ENCODE data around the gene ETV1.

ETV1 gene

DNA sequence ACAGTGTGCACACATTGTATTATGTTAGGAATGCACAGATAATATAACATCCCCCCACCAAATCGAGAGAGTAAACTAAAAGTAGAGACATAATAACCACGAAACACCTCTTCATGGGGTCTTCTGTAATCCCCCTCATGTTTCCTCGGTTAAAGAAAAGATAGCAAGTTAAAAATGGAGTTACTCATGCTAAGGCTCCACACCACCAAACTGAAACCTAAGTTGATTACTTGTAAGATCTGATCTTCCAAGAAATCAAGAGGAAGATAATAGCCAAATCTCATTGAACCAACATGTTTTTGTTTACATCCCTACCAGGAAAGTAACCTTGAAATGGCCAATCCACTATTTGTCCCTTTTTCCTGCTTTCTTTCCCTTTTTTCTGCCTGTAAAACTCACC, 11.7 kb upstream of the ETV1 start:
- no peak for TF ChIP-seq MYC (IDR thresholded peaks at IDR 0.05; ENCODE audit: low read depth, low read length)
- TF ChIP-seq, protein P1, sequence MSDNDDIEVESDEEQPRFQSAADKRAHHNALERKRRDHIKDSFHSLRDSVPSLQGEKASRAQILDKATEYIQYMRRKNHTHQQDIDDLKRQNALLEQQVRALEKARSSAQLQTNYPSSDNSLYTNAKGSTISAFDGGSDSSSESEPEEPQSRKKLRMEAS (IDR thresholded peaks at IDR 0.05; ENCODE audit: low read depth, low read length) = no peak
- no peak for TF ChIP-seq POLR2A (IDR thresholded peaks at IDR 0.05; ENCODE audit: extremely low read depth, insufficient read length)
- TF ChIP-seq, protein P2, sequence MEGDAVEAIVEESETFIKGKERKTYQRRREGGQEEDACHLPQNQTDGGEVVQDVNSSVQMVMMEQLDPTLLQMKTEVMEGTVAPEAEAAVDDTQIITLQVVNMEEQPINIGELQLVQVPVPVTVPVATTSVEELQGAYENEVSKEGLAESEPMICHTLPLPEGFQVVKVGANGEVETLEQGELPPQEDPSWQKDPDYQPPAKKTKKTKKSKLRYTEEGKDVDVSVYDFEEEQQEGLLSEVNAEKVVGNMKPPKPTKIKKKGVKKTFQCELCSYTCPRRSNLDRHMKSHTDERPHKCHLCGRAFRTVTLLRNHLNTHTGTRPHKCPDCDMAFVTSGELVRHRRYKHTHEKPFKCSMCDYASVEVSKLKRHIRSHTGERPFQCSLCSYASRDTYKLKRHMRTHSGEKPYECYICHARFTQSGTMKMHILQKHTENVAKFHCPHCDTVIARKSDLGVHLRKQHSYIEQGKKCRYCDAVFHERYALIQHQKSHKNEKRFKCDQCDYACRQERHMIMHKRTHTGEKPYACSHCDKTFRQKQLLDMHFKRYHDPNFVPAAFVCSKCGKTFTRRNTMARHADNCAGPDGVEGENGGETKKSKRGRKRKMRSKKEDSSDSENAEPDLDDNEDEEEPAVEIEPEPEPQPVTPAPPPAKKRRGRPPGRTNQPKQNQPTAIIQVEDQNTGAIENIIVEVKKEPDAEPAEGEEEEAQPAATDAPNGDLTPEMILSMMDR (IDR thresholded peaks at IDR 0.05; ENCODE audit: low read depth, low read length) = no peak
- DNase-seq (ENCODE audit: low read depth) = no peak
- H3K4me3 ChIP-seq (ENCODE audit: low read depth, low read length) = no peak overlapping the region

DNA sequence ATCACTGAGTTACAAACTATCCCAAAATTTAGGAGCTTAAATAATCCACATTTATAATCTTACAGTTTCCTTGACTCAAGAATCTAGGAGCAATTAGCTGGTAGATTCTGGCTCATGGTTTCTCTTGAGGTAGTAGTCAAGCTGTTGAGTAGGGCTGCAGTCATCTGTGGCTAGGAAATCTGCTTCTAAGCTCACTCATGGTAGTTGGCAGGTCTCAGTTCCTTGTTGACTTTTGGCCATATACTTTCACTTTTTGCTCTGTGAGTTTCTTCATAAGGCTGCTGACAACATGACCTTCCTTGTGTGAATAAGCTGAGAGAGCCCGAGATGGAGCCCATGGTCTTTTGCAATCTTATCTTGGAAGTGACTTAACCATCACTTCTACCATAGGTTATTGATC, 10.8 kb upstream of the ETV1 start:
- TF ChIP-seq MYC (IDR thresholded peaks at IDR 0.05; ENCODE audit: low read depth, low read length) (no peak), POLR2A (IDR thresholded peaks at IDR 0.05; ENCODE audit: extremely low read depth, insufficient read length) (no peak)
- TF ChIP-seq, protein P1 (IDR thresholded peaks at IDR 0.05; ENCODE audit: low read depth, low read length) = no peak
- TF ChIP-seq, protein P2 (IDR thresholded peaks at IDR 0.05; ENCODE audit: low read depth, low read length) = no peak
- no peak overlapping the region for H3K4me3 ChIP-seq (ENCODE audit: low read depth, low read length)
- DNase-seq (ENCODE audit: low read depth) = no peak

DNA sequence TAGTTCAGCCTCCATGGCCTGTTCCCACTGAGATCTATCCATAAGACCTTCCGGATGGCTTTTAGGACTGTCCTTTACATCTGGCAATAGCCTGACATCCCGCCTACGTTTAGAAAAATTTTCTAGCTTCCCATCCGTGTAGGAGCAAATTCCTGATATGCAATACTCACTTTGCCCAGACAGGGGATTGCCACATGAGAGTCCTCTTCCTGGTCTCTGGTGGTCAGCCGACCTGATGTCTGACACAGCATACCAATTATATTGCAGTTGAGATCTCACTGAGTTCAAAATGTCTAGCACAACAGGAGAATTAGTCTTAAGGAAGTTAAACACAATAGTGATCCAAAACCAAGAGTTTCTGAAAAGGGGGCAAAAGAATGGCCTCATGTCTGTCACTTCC, 9.4 kb upstream of the ETV1 start:
- TF ChIP-seq POLR2A (IDR thresholded peaks at IDR 0.05; ENCODE audit: extremely low read depth, insufficient read length) = no peak
- TF ChIP-seq MYC (IDR thresholded peaks at IDR 0.05; ENCODE audit: low read depth, low read length) = no peak
- TF ChIP-seq, protein P1 (IDR thresholded peaks at IDR 0.05; ENCODE audit: low read depth, low read length) = no peak
- TF ChIP-seq, protein P2 (IDR thresholded peaks at IDR 0.05; ENCODE audit: low read depth, low read length) = no peak
- no peak for DNase-seq (ENCODE audit: low read depth)
- H3K4me3 ChIP-seq (ENCODE audit: low read depth, low read length) = no peak overlapping the region

DNA sequence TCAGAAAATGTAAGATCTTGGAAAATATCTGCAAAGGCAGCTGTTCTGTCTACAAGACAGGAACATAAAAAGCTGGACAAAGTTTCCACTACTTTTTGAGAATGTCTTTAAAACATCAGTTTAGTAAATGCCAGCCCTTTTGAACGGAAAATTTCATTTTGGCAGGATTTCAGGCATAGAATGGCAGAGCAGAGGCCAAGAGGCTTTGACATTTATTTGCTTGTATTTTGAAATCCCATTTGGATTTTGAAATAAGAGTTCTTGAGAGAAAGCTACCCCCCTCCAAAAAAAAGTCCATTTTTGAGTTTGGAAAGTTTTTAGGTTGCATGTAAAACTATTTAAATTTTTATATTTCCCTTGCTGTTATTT, 3.1 kb upstream of the ETV1 start:
- no peak overlapping the region for H3K4me3 ChIP-seq (ENCODE audit: low read depth, low read length)
- no peak for DNase-seq (ENCODE audit: low read depth)
- no peak for TF ChIP-seq POLR2A (IDR thresholded peaks at IDR 0.05; ENCODE audit: extremely low read depth, insufficient read length)
- TF ChIP-seq, protein P1 (IDR thresholded peaks at IDR 0.05; ENCODE audit: low read depth, low read length) = no peak
- TF ChIP-seq MYC (IDR thresholded peaks at IDR 0.05; ENCODE audit: low read depth, low read length) = no peak
- TF ChIP-seq, protein P2 (IDR thresholded peaks at IDR 0.05; ENCODE audit: low read depth, low read length) = no peak

DNA sequence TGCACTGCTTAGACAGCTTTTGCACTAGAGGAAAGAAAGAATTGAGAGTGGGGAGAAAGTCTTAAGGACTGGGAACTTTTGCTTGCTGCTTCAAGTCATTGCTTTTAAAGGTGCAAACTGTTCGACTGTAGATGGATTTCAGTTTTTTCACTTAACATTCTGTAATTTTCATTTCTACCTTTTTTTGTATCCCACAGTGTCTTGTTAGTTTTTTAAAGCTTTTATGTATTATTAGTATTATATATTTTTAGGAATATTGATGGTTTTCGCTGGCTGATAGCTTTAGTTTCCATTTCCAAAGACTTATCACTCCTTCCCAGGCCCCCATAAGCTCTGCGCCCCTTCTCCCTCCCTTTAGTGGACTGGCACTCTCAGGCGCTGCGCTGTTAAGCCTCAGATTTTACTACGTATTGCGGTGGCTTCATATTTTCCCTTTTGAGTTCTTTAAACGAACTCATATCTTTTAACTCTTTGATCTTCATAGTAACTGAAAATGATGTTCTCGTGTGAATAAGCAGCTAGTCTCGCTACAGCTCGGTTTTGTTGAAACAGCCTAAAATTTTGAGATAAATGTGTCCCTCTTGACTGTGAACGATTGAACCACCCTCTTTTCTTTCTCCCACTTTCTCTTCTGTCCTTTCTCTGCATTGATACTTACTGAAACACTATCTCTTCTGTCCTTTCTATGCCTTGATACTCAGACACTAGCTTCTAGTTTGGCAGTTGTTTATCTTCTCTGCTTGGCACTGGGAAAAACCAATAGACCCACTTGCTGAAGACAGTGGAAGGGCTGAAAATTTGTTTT, 2.5 kb upstream of the ETV1 start:
- no peak for DNase-seq (ENCODE audit: low read depth)
- TF ChIP-seq, protein P1 (IDR thresholded peaks at IDR 0.05; ENCODE audit: low read depth, low read length) = no peak
- TF ChIP-seq POLR2A (IDR thresholded peaks at IDR 0.05; ENCODE audit: extremely low read depth, insufficient read length) = no peak
- TF ChIP-seq, protein P2 (IDR thresholded peaks at IDR 0.05; ENCODE audit: low read depth, low read length) = no peak
- H3K4me3 ChIP-seq (ENCODE audit: low read depth, low read length) = no peak overlapping the region

All from NB4 (cell line).